Stimulated activated CD8-positive, alpha-beta memory T cell treated with anti-CD3 and anti-CD28 coated beads, Interleukin-7, amount 100 ng/mL, for 24 hours (primary cell): ENCODE results near the gene GLIS1.
"Not testable (repeated sequence)": the region's sequence is repeated elsewhere in the genome, so short reads cannot be mapped to it uniquely, and the experiment has no call there.

Experiments used
- DNase-seq: peaks from one replicate; pipeline ENCODE4 v3.0.0-alpha.2; 2020; ENCODE audit warnings: low read depth

GLIS1 gene

DNA sequence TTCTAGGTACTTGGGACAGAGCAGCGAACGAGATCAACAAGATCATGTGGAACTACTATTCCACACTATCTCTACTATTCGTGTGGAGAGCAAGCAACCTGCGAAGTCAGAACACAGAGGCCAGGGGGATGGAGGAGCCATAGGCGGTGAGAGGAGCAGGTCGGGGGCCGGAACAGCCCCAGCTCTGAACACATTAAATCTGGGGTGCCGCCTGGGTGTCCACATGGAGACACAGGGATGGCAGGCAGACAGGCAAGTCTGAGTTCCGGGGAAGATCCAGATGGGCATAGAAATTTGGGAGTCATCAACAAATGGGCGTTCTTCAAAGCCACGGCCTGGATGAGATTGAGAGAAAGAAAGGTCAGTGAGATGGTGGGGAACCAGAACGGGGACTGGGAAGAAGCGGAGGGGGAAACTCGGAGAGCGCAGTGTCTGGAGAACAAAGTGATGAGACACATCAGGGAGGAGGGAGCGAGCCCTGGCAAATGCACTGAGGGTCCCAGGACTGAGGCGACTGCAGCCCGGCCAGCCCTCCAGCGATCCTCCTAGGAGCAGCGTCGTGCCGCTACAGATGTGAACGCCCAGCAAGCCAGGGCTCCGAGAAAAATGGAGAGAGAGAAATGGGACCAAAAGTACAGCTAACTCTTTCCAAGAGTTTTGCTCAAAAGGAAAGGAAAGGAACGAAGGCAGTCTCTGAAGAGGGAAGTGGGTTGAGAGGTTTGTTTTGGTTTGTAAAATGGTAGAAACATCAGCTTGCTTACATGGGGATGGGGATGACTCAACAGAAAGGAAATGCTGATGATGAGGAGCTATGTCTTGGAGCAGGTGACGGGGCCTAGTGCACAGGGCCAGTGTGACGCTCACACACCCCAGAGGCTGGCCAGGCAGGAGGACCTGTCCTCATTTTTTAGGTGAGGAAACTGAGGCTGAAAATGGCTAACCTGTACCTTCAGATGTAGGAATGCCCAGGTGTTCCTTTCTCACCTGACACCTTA lies 84.5 kb downstream of the GLIS1 start:
- no peak for DNase-seq

DNA sequence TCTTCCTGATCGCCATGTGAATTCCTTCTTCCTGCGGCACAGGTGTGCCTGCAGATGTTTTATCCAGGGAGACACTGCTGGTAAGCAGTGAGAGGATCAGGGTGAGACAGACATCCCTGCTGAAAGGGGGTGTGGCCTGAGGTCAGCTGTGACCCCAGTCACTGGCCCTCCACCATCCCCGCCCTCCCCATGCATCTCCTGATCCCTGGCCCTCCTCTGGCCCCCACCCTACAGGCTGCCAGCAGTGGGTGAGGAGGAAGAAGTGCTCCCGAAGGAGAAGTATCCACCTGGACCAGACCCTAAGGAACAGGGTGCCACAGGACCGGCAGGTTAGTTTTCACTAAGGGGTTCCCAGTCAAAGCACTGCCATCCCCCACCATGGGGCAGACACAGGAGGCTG lies 85.3 kb downstream of the GLIS1 start:
- no peak for DNase-seq

DNA sequence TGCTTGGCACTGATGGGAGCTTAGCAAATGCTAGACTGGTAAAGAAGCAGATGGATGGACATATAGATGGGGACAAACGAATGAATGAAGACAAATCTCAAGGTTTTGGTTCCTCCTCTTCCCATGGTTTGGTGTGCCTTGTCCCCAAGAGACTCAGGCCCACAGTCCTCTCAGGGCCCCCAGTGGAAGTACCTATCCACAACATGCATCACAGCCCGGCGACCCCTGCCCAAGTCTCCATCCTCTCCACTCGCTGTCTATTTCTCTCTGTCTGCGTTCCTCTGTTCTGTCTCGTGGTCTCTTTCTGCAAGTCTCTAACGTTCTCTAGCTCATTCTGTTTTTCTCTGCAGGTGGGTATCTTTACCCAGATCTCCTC lies 85.8 kb downstream of the GLIS1 start:
- no peak for DNase-seq

DNA sequence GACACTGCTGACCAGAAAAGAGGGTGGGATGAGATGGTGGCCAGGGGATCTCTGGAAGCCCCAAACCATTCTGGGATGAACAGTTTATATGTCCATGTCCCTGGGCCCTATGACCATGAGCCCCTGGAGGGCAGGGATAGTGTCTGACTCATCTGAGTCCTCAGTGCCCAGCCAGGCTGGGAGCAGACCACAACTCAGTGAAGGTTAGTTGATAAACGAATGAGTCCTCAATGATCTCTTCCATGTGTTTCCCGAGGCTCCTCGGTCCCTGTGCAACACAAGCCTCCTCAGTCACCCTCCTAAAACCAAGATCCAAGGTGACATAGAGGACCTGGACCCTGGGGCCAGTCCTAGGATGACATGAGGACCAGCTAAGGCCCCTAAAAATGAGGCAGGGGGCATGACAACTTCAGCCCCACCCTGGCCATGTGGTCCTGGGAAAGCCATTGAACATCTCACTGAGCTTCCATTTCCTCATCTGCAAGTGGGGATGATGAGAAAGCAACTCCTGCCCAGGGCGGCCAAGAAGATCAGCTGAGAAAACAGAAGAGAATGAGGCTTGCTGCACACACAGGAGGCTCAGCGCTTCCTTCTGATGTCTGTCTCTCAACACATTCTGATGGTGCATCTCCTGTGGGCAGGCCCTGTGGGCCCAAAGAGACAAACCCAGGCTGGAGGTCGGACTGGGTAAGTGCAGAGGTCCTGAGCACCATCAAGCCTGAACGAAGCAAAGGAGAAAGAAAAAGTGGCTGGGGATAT lies 86.3 kb downstream of the GLIS1 start:
- DNase-seq = no peak

DNA sequence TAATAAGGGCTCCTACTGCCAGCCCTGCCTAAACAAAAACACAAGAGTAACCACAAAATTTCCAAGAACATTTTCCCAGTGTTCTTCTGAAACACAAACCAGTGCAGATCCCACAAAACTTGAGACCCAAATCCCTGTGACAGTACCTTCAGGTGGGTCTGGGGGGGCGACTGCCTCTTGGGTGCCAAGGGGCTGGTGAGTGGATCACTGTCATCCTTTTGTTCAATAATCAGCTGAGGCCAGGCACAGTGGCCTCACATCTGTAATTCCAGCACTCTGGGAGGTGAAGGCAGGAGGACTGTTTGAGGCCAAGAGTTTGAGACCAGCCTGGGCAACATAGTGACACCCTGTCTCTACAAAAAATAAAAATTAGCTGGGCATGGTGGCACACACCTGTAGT lies 87.6 kb downstream of the GLIS1 start:
- DNase-seq = no peak

DNA sequence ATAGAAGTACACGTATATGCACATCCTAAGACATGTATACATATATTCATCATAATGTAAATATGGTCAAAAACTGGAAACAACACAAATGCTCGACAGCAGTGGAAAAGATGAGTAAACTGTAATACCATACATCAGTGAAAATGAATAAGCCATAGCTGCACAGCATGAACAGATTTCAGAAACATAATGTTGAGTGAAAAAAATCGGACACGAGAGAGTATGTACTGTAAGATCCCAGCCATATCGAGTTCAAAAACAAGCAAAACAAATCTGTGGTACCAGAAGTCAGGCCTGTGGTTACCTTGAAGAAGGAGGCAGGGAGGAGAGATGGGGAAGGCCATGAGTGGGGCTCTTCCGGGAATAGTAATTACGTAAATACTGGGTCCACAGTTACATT lies 90.4 kb downstream of the GLIS1 start:
- no peak for DNase-seq

DNA sequence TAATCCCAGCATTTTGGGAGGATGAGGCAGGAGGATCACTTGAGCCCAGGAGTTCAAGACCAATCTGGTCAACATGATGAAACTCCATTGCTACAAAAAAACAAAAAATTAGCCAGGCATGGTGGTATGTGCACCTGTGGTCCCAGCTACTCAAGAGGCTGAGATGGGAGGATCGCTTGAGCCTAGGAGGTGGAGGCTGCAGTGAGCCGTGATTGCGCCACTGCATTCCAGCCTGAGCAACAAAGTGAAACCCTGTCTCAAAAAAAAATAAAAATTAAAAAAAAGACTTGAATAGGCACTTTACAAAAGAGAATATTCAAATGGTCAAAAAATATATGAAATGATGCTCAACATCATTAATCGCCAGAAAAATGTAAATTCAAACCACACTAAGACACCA lies 91.0 kb downstream of the GLIS1 start:
- DNase-seq = not testable (repeated sequence)

DNA sequence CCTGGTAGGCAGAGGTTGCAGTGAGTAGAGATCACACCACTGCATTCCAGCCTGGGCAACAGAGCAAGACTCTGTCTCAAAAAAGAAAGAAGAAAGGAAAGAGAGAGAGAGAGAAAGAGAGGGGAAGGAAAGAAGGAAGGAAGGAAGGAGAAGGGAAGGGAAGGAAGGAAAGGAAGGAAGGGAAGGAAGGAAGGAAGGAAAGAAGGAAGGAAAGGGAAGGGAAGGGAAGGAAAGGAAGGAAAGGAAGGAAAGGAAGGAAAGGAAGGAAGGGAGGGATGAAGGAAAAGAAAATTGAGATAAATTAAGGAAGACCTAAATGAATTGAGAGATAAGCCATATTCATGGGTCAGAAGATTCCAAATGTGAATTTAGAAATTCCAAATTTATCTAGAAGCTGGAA lies 92.2 kb downstream of the GLIS1 start:
- no peak for DNase-seq

DNA sequence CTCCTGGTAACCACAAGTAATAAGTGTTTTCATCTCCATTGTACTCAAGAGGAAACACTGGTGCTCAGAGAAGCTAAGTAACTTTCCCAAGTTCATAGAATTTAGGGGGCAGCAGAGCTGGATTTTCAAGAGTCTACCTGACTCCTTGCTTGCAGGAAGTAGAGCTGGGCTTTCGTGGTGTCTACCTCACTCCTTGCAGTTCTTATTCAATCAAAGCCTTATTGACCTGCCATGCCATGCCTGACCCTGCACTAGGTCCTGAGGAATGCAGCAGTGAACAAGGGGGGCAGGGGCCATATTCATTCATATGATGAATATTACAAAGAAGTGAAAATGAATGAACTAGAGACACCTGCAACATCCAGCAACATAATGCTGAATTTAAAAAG lies 93.3 kb downstream of the GLIS1 start:
- no peak for DNase-seq

DNA sequence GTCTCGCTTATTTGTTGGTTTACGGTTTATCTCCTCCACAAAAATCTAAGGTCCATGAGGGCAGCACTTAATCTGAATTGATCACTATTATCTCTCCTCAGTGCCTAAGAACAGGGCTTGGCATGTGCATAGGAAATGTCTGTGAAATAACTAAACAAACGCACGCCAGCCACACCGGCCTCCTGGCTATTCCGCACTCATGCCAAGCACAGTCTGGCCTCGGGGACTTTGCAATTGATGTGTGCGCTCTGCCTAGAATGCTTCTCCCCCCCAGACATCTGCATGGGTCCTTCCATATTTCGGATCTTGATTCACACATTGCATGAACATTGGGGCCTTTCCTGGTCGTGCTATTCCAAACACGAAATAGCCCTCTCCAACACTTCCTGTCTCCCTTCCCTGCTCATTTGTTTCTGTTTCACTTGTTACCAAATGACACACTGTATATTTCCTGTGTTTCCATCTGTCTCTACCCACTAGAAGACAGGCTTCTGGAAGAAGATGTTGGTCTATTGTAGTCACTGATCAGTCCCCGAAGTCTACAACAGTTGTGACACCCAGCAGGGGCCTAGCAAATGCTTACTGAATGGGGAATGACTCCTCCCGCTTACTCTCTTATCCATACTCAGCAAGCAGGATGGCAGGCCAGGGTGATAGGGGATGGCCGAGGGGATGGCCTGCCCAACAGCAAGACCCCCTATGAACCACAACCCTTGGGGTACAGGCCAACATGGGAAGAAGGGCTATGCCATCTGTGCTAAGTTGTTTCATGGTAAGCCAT lies 93.9 kb downstream of the GLIS1 start:
- DNase-seq = no peak

DNA sequence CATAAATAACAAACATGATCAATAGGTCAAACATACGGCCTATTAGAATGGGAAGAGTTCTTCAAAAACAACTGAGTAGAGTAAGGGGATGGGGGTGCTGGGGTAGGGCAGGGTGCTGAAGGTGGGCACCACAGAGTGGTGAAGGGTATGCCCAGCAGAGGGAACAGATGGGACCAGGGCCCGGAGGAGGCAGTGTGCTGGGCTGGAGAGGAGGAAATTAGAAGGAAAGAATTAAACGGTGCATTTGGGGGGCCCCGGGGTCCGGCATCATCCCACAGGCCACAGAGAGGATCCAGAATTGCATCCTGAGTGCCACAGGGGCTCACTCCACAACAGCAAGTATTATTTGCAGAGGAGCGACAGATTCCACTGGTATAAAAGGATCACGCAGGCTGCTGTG lies 94.5 kb downstream of the GLIS1 start:
- no peak for DNase-seq

DNA sequence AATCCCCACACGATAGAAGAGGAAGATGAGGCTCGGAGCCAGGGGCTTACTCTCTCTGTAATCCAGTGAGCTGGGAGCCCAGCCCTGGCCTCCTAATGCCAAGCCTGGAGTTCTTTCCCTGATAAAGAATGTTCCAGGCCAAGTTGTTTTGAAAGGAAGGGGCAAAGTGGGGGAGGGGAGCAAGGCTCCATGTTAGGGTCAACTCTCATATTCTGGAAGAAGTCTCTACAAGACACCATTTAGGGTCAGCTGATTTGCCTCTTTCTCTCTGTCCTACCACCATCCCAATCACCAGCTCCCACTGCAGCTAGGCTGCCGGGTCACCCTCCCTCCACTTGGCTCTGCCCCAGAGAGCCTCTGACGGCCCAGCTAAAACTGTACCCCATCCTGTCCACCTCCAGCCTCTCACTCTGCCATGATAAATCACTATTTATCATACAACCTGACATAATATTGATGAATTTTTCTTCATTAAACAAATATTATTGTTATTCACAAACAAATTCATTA lies 95.0 kb downstream of the GLIS1 start:
- DNase-seq = no peak

DNA sequence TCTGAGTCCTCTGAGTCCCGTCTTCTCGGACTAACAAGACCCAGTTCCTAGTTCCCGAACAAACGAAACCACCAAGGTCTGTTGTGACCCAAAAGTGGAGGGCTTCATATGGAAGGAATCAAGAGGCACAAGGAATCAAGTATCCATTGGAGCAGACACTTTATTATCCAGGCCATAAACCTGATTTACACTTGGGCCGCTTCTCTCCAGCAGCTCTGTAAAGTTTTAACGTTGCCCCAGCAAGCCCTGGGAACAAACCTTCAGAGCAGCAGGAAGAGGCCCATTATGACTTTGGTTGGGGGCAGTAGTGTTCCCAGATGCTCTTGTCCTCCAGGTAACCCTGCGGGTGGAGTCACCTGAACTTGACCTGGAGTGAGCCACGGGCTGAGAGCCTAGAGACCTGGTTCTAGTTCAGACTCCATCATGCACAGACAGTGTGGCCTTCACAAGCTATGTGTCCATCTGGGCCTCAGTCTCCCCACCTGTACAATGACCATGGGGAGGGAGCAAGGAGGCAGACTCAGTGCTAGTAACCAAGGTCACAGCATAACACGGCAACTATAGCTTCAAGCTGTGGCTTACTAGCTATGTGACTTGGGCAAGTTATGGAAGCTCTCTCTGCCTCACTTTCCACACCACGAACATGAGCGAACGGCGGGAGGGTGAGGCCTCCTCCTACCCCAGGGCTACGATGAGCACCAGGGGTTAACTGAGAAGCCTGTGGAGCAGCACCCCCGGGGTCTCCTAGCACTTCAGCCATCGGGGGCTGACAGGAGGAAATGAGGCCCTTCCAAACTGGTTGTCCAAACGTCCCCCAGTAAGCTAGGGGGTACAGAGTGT lies 95.7 kb downstream of the GLIS1 start:
- no peak for DNase-seq

DNA sequence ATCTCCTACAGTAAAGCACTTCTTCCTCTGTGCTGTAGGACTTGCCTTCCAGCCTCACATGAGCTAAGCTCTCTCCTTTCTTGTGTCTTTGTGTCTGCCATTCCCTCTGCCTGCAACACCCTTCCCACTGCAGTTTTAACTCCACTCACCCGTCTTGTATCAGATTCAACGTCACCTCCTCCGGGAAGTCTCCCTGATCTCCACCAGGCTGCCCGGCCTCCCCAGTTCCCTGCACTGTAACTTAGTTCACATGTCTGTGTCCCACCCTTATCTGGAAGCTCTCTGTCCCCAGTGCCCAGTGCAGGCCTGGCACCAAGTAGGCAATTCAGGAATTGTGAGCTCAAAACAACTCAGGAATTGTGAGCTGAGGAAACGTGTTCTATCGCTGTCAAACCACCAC lies 96.4 kb downstream of the GLIS1 start:
- DNase-seq = no peak

DNA sequence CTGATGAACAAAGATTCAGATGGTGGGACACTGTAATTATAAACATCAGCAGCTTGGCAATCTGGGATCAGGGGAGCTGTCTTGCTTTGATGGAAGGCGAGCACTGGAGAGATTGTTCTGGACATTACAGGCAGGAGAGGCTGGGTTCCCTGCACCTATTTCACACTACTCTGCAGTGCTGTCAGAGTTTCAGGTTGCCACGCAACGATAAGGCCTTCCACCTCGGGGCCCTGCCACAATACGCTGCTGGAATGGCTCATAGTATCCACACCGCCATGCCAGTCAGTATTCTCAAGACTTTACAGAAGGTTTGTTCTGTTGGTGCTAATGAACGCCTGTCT lies 96.8 kb downstream of the GLIS1 start:
- DNase-seq = no peak

DNA sequence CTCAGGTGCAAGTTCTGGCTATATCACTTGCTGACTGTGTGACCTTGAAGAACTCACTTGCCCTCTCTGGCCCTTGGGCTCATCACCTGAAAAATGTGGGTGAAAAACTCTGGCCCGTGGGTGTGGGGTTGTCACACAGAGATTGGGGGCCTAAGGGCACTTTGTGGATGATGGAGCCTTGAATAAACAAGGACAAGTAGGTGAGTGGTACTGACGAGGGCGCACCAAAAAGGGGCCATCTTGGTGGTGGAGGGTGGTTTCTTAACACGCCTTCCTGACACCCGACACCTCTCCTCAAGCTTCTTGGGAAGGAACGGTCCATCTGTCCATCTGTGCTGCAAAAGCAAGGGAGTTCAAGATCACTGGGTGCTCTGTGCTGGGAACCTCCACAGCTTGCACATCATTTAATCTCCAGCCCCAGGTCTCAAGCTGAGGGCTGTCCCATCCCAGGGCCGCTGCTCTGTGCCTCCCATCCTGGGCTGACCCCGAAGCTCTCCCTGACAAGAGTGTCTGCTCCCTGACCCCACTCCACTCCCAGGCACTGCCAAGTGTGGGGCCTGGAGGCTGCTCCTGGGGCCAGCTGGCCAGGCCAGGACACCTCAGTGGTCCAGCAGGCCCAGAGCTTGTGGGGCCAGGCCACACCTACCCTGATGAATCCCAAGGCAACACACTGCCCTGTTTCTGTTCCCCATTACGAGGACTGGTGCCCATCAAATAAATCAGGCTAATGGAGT lies 97.3 kb downstream of the GLIS1 start:
- DNase-seq = no peak

DNA sequence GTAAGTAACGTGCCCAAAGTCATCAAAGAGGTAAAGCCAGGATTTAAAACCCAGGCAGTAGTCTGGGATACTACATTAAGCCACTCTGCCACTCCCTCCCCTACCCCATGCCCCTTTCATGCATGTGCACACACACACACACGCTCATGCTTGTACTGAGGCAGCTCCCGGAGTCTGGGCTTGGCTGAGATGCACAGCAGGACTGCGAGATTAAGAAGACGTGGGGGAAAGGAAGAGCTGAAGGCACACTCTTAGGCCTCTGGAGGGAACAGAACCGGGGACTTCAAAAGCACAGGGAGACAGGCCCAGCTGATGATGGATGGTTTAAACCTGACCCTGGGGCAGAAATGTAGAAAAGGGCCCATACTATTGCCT lies 98.3 kb downstream of the GLIS1 start:
- no peak for DNase-seq

DNA sequence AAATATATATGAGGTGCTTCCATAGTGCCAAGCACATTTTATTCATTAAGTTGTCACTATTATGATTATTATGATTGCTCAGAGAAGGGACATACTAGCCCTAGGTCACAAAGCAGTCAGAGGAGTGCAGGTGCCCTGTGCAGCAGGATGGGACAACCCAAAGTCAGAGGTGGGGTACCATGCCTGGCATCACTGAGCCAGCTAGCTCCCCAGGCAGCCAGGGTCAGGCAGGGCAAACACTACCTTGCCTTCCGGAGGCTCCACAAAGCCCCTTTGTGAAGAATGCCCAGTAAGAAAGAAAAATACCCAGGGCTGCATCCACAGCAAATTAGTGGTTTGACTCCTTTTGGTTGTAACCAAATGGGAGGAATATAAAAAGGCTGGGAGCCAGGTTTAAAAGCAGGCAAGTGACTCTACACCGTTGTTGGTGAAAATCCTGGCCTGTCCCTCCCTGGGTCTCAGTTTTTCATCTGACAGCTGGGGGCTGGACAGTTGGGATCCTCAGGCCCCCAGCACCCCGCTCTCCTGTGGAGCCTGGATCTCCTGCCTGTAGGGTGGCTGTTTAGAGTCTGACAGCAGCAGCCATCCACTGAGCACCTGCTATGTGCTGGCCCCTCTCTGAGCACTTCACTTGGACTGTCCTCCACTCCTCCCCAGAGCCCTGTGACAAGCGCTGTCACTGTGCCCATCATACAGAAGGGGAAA lies 98.8 kb downstream of the GLIS1 start:
- no peak for DNase-seq

DNA sequence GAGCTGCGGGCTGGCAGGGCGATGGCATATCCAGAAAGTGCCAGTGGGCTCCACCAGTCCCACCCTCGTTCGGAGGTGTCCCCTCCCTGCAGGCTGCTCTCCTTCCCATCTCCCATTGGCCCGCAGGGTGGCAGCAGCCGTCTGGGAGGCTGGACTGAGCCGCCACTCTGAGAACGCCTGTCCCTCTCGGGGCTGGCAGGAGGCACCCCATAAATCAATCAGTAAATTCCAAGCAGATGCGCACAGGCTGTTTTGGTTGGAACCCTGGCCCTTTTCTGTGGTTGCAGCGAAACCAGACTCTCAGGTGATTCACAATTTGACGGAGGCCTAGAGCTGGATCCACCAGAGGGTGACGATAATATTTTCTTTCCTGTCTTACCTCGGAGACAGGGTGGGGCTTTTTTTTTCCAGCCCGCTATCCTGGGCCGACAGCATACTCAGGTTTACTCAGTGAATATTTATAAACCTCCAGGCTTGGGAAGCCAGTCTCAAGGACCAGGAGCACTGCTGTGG lies 99.7 kb downstream of the GLIS1 start:
- DNase-seq = no peak
